ENCODE results near the gene PIAS4. TPM values are rescaled to one million over a fixed set of nuclear protein-coding genes. Genes with fewer than 3 reads are reported as not detected.
A peak's percentile ranks its signal among the peaks of the same experiment; 100 is the strongest.

PIAS4 gene
- total and polyA plus RNA-seq, 9 of the 15 experiments (the other 6 are each of a cell fraction or from before 2014, with no cell fraction given) = 0.27 to 34.9 (median 14.4) TPM

DNA sequence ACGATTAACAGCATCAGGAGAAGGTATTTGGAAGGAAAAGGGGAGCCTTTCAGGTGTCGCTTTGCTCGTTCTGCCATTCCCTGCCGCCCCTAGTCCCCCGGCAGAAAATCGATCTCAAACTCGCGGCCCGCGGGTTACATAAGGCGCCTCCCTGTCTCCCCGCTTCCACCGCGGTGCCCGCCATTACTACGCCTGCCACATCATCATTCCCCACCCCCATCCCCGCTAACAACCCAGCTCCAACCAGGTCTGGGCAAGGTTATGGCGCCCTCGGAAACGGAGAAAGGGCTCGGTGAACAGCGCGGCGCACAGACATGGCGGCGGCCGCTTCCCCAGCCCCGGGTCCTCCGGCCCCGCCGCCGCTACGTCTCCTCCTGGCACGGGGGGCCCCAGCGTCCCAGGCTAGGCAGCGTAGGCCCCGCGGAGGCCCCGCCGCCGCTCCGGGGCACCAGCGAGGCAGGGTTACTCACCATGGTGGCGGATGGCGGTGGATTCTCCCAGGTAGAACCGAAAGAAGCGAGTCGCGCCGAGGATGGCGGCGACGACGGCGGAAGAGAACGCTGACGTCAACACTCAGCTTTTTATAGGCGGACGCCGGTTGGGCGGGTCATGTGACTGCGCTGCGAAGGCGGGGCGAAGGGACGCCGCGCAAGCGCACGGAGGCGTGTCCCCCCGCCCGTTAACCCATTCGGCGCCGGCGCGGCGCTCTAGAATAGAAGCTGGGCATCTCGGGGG lies 22.5 kb upstream of the PIAS4 start, which contains the start of gene EEF2 (continued):
- TF ChIP-seq MGA (IDR thresholded peaks at IDR 0.05) (no peak), CTCF (IDR thresholded peaks at IDR 0.05 in 2 of 3, conservative IDR thresholded peaks at IDR 0.05 in 1 of 3; ENCODE audit: insufficient read depth in 2 of 3, low read depth in 1 of 3, low read length in 3 of 3) (no peak), THRA (IDR thresholded peaks at IDR 0.05) (no peak), ZNF174 (CRISPR knock-in tag; IDR thresholded peaks at IDR 0.05) (no peak), RFX1 (IDR thresholded peaks at IDR 0.05) (no peak), GTF2A2 (tag; IDR thresholded peaks at IDR 0.05) (peak; percentile 98)
- TF ChIP-seq, protein P1, sequence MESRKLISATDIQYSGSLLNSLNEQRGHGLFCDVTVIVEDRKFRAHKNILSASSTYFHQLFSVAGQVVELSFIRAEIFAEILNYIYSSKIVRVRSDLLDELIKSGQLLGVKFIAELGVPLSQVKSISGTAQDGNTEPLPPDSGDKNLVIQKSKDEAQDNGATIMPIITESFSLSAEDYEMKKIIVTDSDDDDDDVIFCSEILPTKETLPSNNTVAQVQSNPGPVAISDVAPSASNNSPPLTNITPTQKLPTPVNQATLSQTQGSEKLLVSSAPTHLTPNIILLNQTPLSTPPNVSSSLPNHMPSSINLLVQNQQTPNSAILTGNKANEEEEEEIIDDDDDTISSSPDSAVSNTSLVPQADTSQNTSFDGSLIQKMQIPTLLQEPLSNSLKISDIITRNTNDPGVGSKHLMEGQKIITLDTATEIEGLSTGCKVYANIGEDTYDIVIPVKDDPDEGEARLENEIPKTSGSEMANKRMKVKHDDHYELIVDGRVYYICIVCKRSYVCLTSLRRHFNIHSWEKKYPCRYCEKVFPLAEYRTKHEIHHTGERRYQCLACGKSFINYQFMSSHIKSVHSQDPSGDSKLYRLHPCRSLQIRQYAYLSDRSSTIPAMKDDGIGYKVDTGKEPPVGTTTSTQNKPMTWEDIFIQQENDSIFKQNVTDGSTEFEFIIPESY (CRISPR knock-in tag; IDR thresholded peaks at IDR 0.05) = peak; percentile 88
